Fibroblast of mammary gland (primary cell): Measurements from ENCODE around the gene RASA1.

Experiments used
- DNase-seq: peaks from one replicate; pipeline ENCODE4 v3.0.0-alpha.2; 2010; ENCODE audit warnings: low read depth
- H3K4me3 ChIP-seq: 2 replicates; pipeline ENCODE4 v1.5.1; 2011; ENCODE audit warnings: low read depth, mild to moderate bottlenecking, low read length, moderate library complexity; ENCODE audit not compliant: control insufficient read depth
- CTCF ChIP-seq: conservative IDR thresholded peaks from 2 replicates; pipeline ENCODE4 v1.5.1; 2011; ENCODE audit warnings: low read depth, low read length, inconsistent platforms; ENCODE audit not compliant: control insufficient read depth, insufficient read depth

RASA1 gene

GRCh38 chr5:87403899-87404298, 136.2 kb downstream of the RASA1 start:
- no peak for TF ChIP-seq CTCF
- H3K4me3 ChIP-seq, result no peak overlapping the region

GRCh38 chr5:87404359-87404758, 136.7 kb downstream of the RASA1 start:
- DNase-seq, result no peak
- TF ChIP-seq CTCF, result no peak
- H3K4me3 ChIP-seq, result no peak overlapping the region

More at GRCh38 chr5:87403899-87404298, 136.2 kb downstream of the RASA1 start:
- DNase-seq, result no peak

DNA sequence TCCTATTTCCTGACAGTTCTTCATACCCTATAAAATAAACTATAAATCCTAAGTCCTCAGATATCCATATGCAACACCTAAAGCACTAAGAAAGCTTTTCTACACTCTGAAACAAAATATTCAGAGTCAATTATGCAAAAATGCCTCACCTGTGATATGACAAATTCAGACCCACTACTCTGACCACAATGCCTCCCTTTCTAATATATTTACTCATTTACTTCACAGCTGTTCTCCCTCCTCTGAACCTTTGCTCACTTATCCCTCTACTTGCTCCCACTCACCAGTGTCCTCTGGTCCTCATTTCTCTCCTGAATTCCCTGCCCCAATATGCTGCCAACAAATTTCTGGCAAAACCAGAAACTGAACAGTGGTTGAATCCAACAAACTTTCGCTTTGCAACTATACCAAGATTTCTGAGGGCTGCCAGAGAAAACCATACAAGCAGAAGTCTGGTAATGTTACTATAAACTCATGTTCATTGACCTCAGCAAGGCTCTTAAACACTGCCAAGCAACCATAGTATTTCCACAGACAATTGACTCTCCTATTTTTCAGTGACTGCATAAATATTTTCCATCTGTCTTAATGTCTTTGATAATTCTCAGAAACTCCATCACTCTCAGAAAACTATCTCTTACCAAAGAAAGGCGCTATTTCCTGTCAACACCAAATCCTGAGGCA, 137.9 kb downstream of the RASA1 start:
- TF ChIP-seq CTCF, result no peak
- H3K4me3 ChIP-seq, result no peak overlapping the region
- no peak for DNase-seq

GRCh38 chr5:87408204-87408603, 140.5 kb downstream of the RASA1 start:
- no peak overlapping the region for H3K4me3 ChIP-seq
- TF ChIP-seq CTCF, result no peak
- no peak for DNase-seq

DNA sequence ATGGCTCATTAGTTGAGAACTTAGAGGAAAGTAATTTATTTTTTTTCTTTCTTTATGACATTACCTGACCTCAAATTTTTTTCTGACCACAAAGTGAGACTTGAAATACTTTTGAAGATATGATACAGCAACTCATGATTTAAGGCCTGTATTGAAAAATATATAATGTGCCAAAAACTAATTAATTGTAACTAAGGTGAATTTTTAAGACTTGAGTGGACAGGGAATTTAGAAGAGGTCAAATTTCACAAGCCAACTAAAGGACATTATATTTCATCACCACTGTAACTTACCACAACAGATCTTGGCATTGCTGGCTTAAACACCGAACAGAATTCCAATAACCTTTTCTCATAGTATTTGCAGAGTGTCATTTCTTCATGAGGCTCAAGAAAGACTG, 143.2 kb downstream of the RASA1 start:
- peak; percentile 90 for DNase-seq
- TF ChIP-seq CTCF, result no peak
- H3K4me3 ChIP-seq, result peak overlapping the region; percentile 100

DNA sequence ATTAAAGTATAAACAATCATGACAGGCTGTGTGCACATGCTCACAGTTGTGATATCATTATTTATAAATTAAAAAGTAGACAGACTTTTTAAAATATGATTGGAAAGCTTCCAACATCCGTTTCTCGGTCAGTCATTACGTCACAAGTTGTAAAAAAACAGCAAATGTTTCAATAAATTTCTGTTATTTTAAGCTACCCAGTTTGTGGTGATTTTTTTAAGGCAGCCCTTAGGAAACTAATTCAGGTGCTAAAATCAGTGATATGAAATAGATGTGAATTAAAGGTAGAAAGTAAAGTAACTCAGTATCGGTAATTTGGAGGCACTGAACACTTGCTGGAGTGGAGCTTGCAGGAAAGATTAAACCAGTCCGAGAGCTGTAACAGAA, 143.9 kb downstream of the RASA1 start:
- peak overlapping the region; percentile 100 for H3K4me3 ChIP-seq
- no peak for TF ChIP-seq CTCF
- no peak for DNase-seq
